ENCODE results near the gene MYO1D.

DNA sequence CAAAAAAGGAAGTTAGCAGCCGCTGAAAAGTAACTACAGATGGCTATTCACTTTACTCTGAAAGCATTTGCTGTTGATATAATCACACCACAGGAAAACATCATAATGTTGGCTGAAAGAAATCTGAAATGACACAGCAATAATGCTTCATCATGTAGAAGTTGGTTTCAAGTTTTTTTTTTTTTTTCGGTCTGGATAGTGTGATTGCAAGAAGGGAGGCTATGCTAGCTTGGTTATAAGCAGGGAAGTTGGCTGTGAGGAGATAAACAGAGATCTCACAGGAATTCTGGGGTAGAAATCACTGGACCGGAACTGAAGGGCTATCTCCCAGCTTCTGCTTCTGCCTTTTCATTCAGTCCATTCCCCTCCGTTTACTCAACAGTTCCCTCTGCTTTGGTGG, 57.9 kb downstream of the MYO1D start:
- TF ChIP-seq, protein P1, sequence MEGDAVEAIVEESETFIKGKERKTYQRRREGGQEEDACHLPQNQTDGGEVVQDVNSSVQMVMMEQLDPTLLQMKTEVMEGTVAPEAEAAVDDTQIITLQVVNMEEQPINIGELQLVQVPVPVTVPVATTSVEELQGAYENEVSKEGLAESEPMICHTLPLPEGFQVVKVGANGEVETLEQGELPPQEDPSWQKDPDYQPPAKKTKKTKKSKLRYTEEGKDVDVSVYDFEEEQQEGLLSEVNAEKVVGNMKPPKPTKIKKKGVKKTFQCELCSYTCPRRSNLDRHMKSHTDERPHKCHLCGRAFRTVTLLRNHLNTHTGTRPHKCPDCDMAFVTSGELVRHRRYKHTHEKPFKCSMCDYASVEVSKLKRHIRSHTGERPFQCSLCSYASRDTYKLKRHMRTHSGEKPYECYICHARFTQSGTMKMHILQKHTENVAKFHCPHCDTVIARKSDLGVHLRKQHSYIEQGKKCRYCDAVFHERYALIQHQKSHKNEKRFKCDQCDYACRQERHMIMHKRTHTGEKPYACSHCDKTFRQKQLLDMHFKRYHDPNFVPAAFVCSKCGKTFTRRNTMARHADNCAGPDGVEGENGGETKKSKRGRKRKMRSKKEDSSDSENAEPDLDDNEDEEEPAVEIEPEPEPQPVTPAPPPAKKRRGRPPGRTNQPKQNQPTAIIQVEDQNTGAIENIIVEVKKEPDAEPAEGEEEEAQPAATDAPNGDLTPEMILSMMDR (IDR thresholded peaks at IDR 0.05; ENCODE audit: low read length): no peak
- no peak for TF ChIP-seq EZH2 (optimal IDR thresholded peaks at IDR 0.05; ENCODE audit: low read depth, low read length)

Data from MM.1S (cell line).